ENCODE data around the gene MINK1. TPM values are rescaled to one million over a fixed set of nuclear protein-coding genes. Genes with fewer than 3 reads are reported as not detected.
"Not testable (repeated sequence)": the region's sequence is repeated elsewhere in the genome, so short reads cannot be mapped to it uniquely, and the experiment has no call there.

MINK1 gene
- total RNA-seq, 4 donors from 2014 or later: 29.3 to 48.6 (median 46.4) TPM

DNA sequence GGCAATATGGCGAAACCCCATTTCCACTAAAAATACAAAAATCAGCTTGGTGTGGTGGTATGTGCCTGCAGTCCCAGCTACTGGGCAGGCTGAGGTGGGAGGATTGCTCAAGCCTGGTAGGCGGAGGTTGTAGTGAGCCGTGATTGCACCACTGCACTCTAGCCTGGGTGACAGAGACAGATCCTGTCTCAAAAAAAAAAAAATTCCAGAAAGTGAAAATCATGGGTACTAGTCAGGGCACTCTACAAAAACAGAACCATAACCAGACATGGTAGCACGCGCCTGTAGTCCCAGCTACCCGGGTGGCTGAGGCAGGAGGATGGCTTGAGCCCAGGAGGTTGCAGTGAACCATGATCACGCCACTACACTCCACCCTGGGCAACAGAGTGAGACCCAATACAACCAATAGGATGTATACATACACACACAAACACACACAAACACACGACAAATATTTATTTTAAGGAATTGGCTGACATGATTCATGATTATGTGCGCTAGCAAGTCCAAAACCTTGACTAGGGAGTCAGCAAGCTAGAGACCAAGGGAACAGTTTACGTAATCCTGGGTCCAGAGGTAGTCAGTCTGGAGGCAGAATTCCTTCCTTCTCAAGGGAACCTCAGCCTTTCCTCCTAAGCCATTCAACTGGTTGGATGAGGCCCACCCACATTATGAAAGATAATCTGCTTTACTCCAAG lies 87.4 kb downstream of the MINK1 start:
- H3K4me1 ChIP-seq: no peaks in the 10 kb centered on the region
- no peaks in the 10 kb centered on the region for H3K36me3 ChIP-seq
- H3K27ac ChIP-seq: no peak overlapping the region
- ATAC-seq: no peak
- TF ChIP-seq EP300 (IDR thresholded peaks at IDR 0.05) (no peak), POLR2A (IDR thresholded peaks at IDR 0.05) (no peak), POLR2AphosphoS5 (IDR thresholded peaks at IDR 0.05) (no peak)
- TF ChIP-seq, protein P1, sequence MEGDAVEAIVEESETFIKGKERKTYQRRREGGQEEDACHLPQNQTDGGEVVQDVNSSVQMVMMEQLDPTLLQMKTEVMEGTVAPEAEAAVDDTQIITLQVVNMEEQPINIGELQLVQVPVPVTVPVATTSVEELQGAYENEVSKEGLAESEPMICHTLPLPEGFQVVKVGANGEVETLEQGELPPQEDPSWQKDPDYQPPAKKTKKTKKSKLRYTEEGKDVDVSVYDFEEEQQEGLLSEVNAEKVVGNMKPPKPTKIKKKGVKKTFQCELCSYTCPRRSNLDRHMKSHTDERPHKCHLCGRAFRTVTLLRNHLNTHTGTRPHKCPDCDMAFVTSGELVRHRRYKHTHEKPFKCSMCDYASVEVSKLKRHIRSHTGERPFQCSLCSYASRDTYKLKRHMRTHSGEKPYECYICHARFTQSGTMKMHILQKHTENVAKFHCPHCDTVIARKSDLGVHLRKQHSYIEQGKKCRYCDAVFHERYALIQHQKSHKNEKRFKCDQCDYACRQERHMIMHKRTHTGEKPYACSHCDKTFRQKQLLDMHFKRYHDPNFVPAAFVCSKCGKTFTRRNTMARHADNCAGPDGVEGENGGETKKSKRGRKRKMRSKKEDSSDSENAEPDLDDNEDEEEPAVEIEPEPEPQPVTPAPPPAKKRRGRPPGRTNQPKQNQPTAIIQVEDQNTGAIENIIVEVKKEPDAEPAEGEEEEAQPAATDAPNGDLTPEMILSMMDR (IDR thresholded peaks at IDR 0.05): no peak
- WGBS, 2 donors (ENCODE audit: low coverage in 1 of 2): 80 to 88% methylated on average over 9 of the region's 10 CpGs
- no peaks in the 10 kb centered on the region for H3K27me3 ChIP-seq
- no peaks in the 10 kb centered on the region for H3K9me3 ChIP-seq
- no peak overlapping the region for H3K4me3 ChIP-seq

DNA sequence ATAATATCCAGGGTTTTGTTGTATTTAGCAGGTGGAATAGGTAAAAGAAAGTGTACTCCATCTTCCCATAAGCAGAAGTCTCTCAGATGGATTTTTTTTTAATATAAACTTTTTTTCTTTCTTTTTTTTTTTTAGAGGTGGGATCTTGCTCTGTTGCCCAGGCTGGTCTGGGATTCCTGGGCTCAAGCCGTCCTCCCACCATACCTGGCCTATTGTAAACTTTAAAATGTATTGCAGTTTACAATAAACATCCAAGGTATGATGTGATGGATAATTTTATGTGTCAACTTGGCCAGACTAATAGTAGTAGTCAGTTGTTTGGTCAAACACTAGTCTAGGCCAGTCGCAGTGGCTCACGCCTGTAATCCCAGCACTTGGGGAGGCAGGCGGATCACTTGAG lies 88.2 kb downstream of the MINK1 start:
- Histone ChIP-seq H3K9me3 (no peaks in the 10 kb centered on the region), H3K4me3 (no peak overlapping the region), H3K36me3 (no peaks in the 10 kb centered on the region), H3K27ac (no peak overlapping the region), H3K27me3 (no peaks in the 10 kb centered on the region), H3K4me1 (no peaks in the 10 kb centered on the region)
- 50 to 71% methylated on average over 1 of the region's 4 CpGs for WGBS, 2 donors (ENCODE audit: low coverage in 1 of 2)
- TF ChIP-seq POLR2AphosphoS5 (IDR thresholded peaks at IDR 0.05): no peak
- no peak for TF ChIP-seq EP300 (IDR thresholded peaks at IDR 0.05)
- no peak for TF ChIP-seq POLR2A (IDR thresholded peaks at IDR 0.05)
- TF ChIP-seq, protein P1 (IDR thresholded peaks at IDR 0.05): no peak
- ATAC-seq: no peak

DNA sequence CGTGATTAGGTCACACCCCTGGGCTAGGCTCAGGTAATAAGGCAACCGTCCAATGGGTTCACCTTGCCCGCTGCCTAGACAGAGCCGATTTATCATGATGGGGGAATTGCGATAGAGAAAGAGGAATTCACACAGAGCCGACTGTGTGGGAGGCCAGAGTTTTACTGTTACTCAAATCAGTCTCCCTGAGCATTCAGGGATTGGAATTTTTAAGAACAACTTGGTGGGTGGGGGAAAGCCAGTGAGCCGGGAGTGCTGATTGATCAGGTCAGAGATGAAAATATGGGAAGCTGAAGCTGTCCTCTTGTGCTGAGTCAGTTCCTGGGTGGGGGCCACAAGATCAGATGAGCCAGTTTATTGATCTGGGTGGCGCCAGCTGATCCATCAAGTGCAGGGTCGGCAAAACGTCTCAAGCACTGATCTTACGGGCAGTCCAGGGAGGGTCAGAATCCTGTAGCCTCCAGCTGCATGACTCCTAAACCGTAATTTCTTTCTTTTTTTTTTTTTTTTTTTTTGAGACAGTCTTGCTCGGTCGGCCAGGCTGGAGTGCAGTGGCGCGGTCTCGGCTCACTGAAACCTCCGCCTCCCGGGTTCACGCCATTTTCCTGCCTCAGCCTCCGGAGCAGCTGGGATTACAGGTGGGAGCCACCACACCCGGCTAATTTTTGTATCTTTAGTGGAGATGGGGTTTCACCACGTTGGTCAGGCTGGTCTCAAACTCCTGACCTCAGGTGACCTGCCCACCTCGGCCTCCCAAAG lies 93.6 kb downstream of the MINK1 start:
- not testable (repeated sequence) for H3K36me3 ChIP-seq, H3K27me3 ChIP-seq, H3K4me1 ChIP-seq, H3K4me3 ChIP-seq, H3K27ac ChIP-seq, ATAC-seq, H3K9me3 ChIP-seq
- WGBS, 2 donors (ENCODE audit: low coverage in 1 of 2): 78 to 82% methylated on average over 12 to 14 of the region's 24 CpGs

DNA sequence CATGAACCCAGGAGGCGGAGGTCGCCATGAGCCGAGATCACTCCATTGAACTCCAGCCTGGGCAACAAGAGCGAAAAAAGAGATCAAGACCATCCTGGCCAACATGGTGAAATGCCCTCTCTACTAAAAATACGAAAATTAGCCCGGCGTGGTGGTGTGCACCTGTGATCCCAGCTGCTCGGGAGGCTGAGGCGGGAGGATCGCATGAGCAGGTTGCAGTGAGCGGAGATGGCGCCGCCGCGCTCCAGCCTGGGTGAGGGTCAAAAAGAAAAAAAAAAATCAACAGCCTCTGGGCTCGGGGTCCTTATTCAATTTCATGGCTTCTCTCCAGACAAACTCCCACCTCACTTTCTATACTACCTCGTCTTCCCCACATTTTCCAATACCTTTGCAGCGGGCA lies 95.7 kb downstream of the MINK1 start:
- WGBS, 2 donors (ENCODE audit: low coverage in 1 of 2): 98 to 99% methylated on average over 11 to 15 of the region's 18 CpGs
- ATAC-seq: no peak
- peaks cover 0 to 5% (median 0%) of the 10 kb centered on the region in 3 donors for H3K4me1 ChIP-seq
- TF ChIP-seq POLR2A (IDR thresholded peaks at IDR 0.05) (no peak), POLR2AphosphoS5 (IDR thresholded peaks at IDR 0.05) (no peak), EP300 (IDR thresholded peaks at IDR 0.05) (no peak)
- TF ChIP-seq, protein P1 (IDR thresholded peaks at IDR 0.05): no peak
- H3K27me3 ChIP-seq: no peaks in the 10 kb centered on the region
- H3K27ac ChIP-seq: no peak overlapping the region
- no peak overlapping the region for H3K4me3 ChIP-seq
- no peaks in the 10 kb centered on the region for H3K36me3 ChIP-seq
- H3K9me3 ChIP-seq: no peaks in the 10 kb centered on the region

DNA sequence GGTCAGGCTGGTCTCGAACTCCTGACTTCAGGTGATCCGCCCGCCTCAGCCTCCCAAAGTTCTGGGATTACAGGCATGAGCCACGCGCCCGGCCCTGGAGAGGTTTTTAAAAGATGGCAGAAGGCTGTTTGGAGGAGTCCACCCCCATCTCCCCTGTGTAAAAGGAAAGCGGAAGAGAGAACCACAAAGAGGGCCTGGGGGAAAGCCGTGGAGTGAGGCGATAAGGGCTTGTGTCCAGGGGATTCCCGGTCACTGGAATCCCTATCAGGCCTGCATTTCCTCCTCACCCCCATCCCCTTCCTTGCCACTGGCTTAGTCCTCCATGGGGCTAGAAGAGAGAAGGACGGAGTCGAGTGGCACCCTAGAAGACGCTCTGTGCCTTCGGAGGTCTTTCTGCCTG lies 98.8 kb downstream of the MINK1 start, which contains the start of gene GP1BA:
Gene GP1BA (plus strand): TSS at position 315 of the 400 bp plus-strand sequence. CDS start 328 bp downstream, outside the sequence.
- WGBS, 2 donors (ENCODE audit: low coverage in 1 of 2): 16 to 71% methylated on average over 4 to 5 of the region's 14 CpGs
- no peaks in the 10 kb centered on the region for H3K27me3 ChIP-seq
- H3K36me3 ChIP-seq: peaks cover 0 to 16% of the 10 kb centered on the region in 2 donors
- H3K27ac ChIP-seq: no peak within 1 kb of the TSS
- no peak for ATAC-seq
- no peak within 1 kb of the TSS for H3K4me3 ChIP-seq
- TF ChIP-seq POLR2AphosphoS5 (IDR thresholded peaks at IDR 0.05) (no peak), EP300 (IDR thresholded peaks at IDR 0.05) (no peak), POLR2A (IDR thresholded peaks at IDR 0.05) (no peak)
- TF ChIP-seq, protein P1 (IDR thresholded peaks at IDR 0.05): no peak
- H3K4me1 ChIP-seq: peaks cover 0 to 13% (median 0%) of the 10 kb centered on the region in 3 donors
- no peaks in the 10 kb centered on the region for H3K9me3 ChIP-seq

All from gastroesophageal sphincter (tissue), 4 donors.